ENCODE results near the gene CCNB1IP1.
A peak's percentile ranks its signal among the peaks of the same experiment; 100 is the strongest.

CCNB1IP1 gene

DNA sequence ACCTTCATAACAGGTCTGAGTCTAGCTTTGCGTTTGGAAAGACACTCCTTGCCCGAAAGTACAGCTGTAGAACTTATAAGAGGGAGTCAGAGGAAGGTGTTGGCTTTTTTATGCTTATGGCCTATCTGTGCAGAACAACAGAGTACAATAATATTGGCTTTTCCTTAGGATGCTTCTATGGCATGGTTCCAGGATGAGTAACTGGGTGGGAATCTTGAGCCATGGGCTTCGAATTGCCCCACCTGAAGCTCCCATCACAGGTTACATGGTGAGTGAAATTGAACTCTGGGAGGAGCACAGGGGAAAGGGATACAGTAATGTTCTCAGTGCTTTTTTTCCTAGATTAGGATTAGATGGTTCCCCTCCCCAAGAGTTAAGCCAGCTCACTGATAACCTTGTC, 23.3 kb upstream of the CCNB1IP1 start:
- no peaks in the 10 kb centered on the region for H3K27me3 ChIP-seq (ENCODE audit: insufficient read depth, poor library complexity, severe bottlenecking)
- TF ChIP-seq, protein P1, sequence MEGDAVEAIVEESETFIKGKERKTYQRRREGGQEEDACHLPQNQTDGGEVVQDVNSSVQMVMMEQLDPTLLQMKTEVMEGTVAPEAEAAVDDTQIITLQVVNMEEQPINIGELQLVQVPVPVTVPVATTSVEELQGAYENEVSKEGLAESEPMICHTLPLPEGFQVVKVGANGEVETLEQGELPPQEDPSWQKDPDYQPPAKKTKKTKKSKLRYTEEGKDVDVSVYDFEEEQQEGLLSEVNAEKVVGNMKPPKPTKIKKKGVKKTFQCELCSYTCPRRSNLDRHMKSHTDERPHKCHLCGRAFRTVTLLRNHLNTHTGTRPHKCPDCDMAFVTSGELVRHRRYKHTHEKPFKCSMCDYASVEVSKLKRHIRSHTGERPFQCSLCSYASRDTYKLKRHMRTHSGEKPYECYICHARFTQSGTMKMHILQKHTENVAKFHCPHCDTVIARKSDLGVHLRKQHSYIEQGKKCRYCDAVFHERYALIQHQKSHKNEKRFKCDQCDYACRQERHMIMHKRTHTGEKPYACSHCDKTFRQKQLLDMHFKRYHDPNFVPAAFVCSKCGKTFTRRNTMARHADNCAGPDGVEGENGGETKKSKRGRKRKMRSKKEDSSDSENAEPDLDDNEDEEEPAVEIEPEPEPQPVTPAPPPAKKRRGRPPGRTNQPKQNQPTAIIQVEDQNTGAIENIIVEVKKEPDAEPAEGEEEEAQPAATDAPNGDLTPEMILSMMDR (IDR thresholded peaks at IDR 0.05; ENCODE audit: poor library complexity, severe bottlenecking): no peak
- DNase-seq (ENCODE audit: low spot score) (no peak), ATAC-seq (ENCODE audit: low read depth) (peak; percentile 59)
- no peak overlapping the region for H3K4me3 ChIP-seq (ENCODE audit: severe bottlenecking)
- no peaks in the 10 kb centered on the region for H3K9me3 ChIP-seq (ENCODE audit: severe bottlenecking)
- no peaks in the 10 kb centered on the region for H3K4me1 ChIP-seq (ENCODE audit: insufficient read depth, poor library complexity, severe bottlenecking)
- H3K27ac ChIP-seq (ENCODE audit: poor library complexity, severe bottlenecking): no peak overlapping the region
- peaks cover 90% of the 10 kb centered on the region for H3K36me3 ChIP-seq (ENCODE audit: low read depth)

DNA sequence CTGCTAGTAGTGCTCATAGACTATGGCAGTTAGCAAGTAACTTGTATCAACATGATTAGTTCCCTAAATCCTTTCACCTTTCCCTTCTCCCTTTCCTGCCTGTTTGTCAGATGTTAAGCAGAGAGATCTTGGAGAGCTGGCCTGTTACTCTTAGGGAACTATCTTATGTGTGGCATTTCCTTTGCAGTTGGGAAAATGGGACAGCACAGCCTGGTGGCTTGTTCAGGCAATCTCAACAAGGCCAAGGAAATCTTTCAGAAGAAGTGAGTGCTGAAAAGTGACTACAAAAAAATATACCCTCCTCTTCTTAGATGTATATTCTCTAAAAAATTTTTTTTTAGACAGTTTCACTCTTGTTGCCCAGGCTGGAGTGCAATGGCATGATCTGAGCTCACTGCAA, 17.8 kb upstream of the CCNB1IP1 start:
- no peaks in the 10 kb centered on the region for H3K4me1 ChIP-seq (ENCODE audit: insufficient read depth, poor library complexity, severe bottlenecking)
- H3K27ac ChIP-seq (ENCODE audit: poor library complexity, severe bottlenecking): no peak overlapping the region
- ATAC-seq (ENCODE audit: low read depth) (no peak), DNase-seq (ENCODE audit: low spot score) (no peak)
- H3K9me3 ChIP-seq (ENCODE audit: severe bottlenecking): no peaks in the 10 kb centered on the region
- no peaks in the 10 kb centered on the region for H3K27me3 ChIP-seq (ENCODE audit: insufficient read depth, poor library complexity, severe bottlenecking)
- H3K4me3 ChIP-seq (ENCODE audit: severe bottlenecking): no peak overlapping the region
- peaks cover 97% of the 10 kb centered on the region for H3K36me3 ChIP-seq (ENCODE audit: low read depth)
- TF ChIP-seq, protein P1 (IDR thresholded peaks at IDR 0.05; ENCODE audit: poor library complexity, severe bottlenecking): peak; percentile 22

DNA sequence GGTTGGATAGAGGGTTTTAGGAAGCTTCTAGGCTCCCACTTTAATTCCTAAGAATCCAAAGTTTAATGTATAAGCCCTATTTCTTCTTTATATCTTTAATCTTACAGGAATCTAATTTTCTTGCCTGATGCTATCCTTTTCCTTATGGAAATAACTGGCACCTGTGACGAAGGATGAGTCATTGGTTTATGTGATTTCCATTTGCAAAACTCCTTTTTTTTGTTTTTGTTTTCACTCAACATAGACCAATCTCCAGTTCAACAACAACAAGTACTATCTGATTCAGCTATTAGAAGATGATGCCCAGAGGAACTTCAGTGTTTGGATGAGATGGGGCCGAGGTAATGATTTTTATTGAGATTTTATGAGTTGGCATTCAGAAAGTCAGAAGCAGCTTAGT, 17.2 kb upstream of the CCNB1IP1 start:
- H3K36me3 ChIP-seq (ENCODE audit: low read depth): peaks cover 97% of the 10 kb centered on the region
- no peak overlapping the region for H3K4me3 ChIP-seq (ENCODE audit: severe bottlenecking)
- TF ChIP-seq, protein P1 (IDR thresholded peaks at IDR 0.05; ENCODE audit: poor library complexity, severe bottlenecking): no peak
- no peaks in the 10 kb centered on the region for H3K4me1 ChIP-seq (ENCODE audit: insufficient read depth, poor library complexity, severe bottlenecking)
- H3K27ac ChIP-seq (ENCODE audit: poor library complexity, severe bottlenecking): no peak overlapping the region
- ATAC-seq (ENCODE audit: low read depth) (no peak), DNase-seq (ENCODE audit: low spot score) (no peak)
- H3K27me3 ChIP-seq (ENCODE audit: insufficient read depth, poor library complexity, severe bottlenecking): no peaks in the 10 kb centered on the region
- no peaks in the 10 kb centered on the region for H3K9me3 ChIP-seq (ENCODE audit: severe bottlenecking)

DNA sequence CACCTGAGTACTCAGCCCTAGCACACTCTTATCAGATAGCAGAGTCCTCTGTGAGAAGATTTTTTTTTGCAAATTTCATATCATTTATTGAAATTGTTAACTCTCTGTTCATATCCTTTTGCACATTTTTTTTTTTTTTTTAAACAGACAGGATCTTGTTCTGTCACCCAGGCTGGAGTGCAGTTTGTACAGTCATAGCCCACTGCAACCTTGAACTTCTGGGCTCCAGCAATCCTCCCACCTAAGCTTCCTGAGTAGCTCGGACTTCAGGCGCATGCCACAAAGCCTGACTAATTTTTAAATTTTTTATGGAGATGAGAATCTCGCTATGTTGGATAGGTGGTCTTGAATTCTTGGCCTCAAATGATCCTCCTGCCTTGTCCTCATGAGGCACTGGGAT, 14.7 kb upstream of the CCNB1IP1 start:
- Histone ChIP-seq H3K4me3 (ENCODE audit: severe bottlenecking) (no peak overlapping the region), H3K4me1 (ENCODE audit: insufficient read depth, poor library complexity, severe bottlenecking) (no peaks in the 10 kb centered on the region), H3K27ac (ENCODE audit: poor library complexity, severe bottlenecking) (no peak overlapping the region), H3K27me3 (ENCODE audit: insufficient read depth, poor library complexity, severe bottlenecking) (no peaks in the 10 kb centered on the region), H3K36me3 (ENCODE audit: low read depth) (peaks cover 85% of the 10 kb centered on the region), H3K9me3 (ENCODE audit: severe bottlenecking) (no peaks in the 10 kb centered on the region)
- ATAC-seq (ENCODE audit: low read depth) (no peak), DNase-seq (ENCODE audit: low spot score) (no peak)
- TF ChIP-seq, protein P1 (IDR thresholded peaks at IDR 0.05; ENCODE audit: poor library complexity, severe bottlenecking): no peak

DNA sequence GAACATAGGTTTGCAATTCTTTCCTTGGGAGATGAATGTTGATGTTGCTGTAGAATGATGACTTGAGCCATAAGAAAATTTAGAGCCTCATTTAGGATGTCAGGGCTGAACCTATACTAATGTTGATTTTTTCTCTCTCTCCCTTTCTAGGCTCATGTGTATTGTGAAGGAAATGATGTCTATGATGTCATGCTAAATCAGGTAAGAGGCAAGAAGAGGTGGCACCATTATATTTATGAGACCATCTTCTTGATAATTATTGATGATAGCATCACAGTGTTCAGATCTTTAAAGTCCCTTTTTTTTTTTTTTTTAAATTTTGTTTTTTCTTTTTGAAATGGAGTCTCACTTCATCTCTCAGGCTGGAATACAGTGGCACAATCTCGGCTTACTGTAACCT, 13.6 kb upstream of the CCNB1IP1 start:
- no peak for DNase-seq (ENCODE audit: low spot score)
- H3K27me3 ChIP-seq (ENCODE audit: insufficient read depth, poor library complexity, severe bottlenecking): no peaks in the 10 kb centered on the region
- TF ChIP-seq, protein P1 (IDR thresholded peaks at IDR 0.05; ENCODE audit: poor library complexity, severe bottlenecking): no peak
- H3K4me3 ChIP-seq (ENCODE audit: severe bottlenecking): no peak overlapping the region
- H3K4me1 ChIP-seq (ENCODE audit: insufficient read depth, poor library complexity, severe bottlenecking): peaks cover 2% of the 10 kb centered on the region
- H3K36me3 ChIP-seq (ENCODE audit: low read depth): peaks cover 75% of the 10 kb centered on the region
- H3K9me3 ChIP-seq (ENCODE audit: severe bottlenecking): no peaks in the 10 kb centered on the region
- H3K27ac ChIP-seq (ENCODE audit: poor library complexity, severe bottlenecking): no peak overlapping the region
- no peak for ATAC-seq (ENCODE audit: low read depth)

Measured in RWPE2 (cell line).